Loucy (cell line): ENCODE data around the gene PTK6.

Experiments
- H2AFZ ChIP-seq: fragments of 200-600 bp; sonication (generic); 2 replicates; pipeline ENCODE4 v1.6.0; 2016; ENCODE audit warnings: antibody characterized with exemption, mild to moderate bottlenecking, low read length, moderate library complexity
- H3F3A ChIP-seq: fragments of 200-600 bp; 2 replicates; pipeline ENCODE4 v1.6.0; 2016; ENCODE audit warnings: antibody characterized with exemption, low read depth, mild to moderate bottlenecking
- H3K27me3 ChIP-seq: fragments of 200-600 bp; sonication (generic); 2 replicates; pipeline ENCODE4 v1.6.1; 2014; ENCODE audit warnings: low read length, mild to moderate bottlenecking; ENCODE audit not compliant: insufficient read depth, poor library complexity, severe bottlenecking
- H3K36me3 ChIP-seq: fragments of 200-600 bp; sonication (generic); 2 replicates; pipeline ENCODE4 v1.6.1; 2016; ENCODE audit warnings: low read length; ENCODE audit not compliant: insufficient read depth
- H3K4me1 ChIP-seq: fragments of 200-600 bp; sonication (generic); 2 replicates; pipeline ENCODE4 v1.5.1; 2014; ENCODE audit warnings: low read length, mild to moderate bottlenecking; ENCODE audit not compliant: insufficient read depth, poor library complexity, severe bottlenecking
- H3K4me2 ChIP-seq: fragments of 200-600 bp; sonication (generic); 2 replicates; pipeline ENCODE4 v1.6.0; 2014; ENCODE audit warnings: antibody characterized with exemption, low read length, low read depth, mild to moderate bottlenecking; ENCODE audit not compliant: poor library complexity, severe bottlenecking
- H3K4me3 ChIP-seq: fragments of 200-600 bp; sonication (generic); 2 replicates; pipeline ENCODE4 v1.5.1; 2014; ENCODE audit warnings: low read length, mild to moderate bottlenecking, mixed read lengths; ENCODE audit not compliant: poor library complexity, severe bottlenecking
- H3K79me2 ChIP-seq: fragments of 200-600 bp; sonication (generic); 2 replicates; pipeline ENCODE4 v1.6.1; 2014; ENCODE audit warnings: low read length; ENCODE audit not compliant: insufficient read depth
- H3K9ac ChIP-seq: fragments of 200-600 bp; sonication (generic); 2 replicates; pipeline ENCODE4 v1.6.0; 2014; ENCODE audit warnings: mild to moderate bottlenecking, low read depth, low read length, moderate library complexity; ENCODE audit not compliant: poor library complexity, severe bottlenecking
- H3K9me2 ChIP-seq: fragments of 200-600 bp; sonication (generic); replicated peaks from 2 replicates; pipeline ENCODE4 v1.6.1; 2016; ENCODE audit warnings: low read depth, low read length, mixed read lengths
- H3K9me3 ChIP-seq: fragments of 200-600 bp; sonication (generic); 2 replicates; pipeline ENCODE4 v1.6.1; 2014; ENCODE audit warnings: mild to moderate bottlenecking, antibody characterized with exemption, low read length, low read depth; ENCODE audit not compliant: insufficient read depth
- H4K20me1 ChIP-seq: fragments of 200-600 bp; sonication (generic); 2 replicates; pipeline ENCODE4 v1.6.0; 2014; ENCODE audit warnings: antibody characterized with exemption, low read length, mild to moderate bottlenecking; ENCODE audit not compliant: insufficient read depth, poor library complexity, severe bottlenecking
- EZH2phosphoT487 ChIP-seq: fragments of 200-600 bp; IDR thresholded peaks from 2 replicates; pipeline ENCODE4 v1.6.1; 2018; ENCODE audit warnings: antibody characterized with exemption, mild to moderate bottlenecking, moderate library complexity, borderline replicate concordance
- TF ChIP-seq, protein P1 (sequence below): fragments of 200-600 bp; sonication (generic); conservative IDR thresholded peaks from 2 replicates; pipeline ENCODE4 v1.5.1; 2014; ENCODE audit warnings: mild to moderate bottlenecking, antibody characterized with exemption, low read length

Gene PTK6

DNA sequence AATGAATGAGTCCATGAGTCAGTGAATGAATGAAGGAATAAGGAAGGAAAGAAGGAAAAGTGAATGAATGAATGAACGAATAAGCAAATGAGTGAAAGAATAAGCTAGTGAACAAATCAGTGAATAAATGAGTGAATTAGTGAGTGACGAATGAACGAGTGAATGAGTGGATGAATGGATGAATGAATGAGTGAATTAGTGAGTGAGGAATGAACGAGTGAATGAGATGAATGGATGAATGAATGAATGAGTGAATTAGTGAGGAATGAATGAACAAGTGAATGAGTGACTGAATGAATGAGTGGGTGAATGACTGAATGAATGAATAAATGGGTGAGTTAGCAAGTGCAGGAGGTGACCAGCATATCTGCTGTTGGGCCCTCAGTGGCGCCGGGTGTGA lies 6.6 kb upstream of the PTK6 start:
- H3K4me1 ChIP-seq: no peaks in the 10 kb centered on the region
- H3K9me3 ChIP-seq: no peaks in the 10 kb centered on the region
- H3K9ac ChIP-seq: no peak overlapping the region
- no peak overlapping the region for H3K4me2 ChIP-seq
- no peaks in the 10 kb centered on the region for H3F3A ChIP-seq
- no peaks in the 10 kb centered on the region for H3K27me3 ChIP-seq
- no peak overlapping the region for H3K4me3 ChIP-seq
- TF ChIP-seq, protein P1, sequence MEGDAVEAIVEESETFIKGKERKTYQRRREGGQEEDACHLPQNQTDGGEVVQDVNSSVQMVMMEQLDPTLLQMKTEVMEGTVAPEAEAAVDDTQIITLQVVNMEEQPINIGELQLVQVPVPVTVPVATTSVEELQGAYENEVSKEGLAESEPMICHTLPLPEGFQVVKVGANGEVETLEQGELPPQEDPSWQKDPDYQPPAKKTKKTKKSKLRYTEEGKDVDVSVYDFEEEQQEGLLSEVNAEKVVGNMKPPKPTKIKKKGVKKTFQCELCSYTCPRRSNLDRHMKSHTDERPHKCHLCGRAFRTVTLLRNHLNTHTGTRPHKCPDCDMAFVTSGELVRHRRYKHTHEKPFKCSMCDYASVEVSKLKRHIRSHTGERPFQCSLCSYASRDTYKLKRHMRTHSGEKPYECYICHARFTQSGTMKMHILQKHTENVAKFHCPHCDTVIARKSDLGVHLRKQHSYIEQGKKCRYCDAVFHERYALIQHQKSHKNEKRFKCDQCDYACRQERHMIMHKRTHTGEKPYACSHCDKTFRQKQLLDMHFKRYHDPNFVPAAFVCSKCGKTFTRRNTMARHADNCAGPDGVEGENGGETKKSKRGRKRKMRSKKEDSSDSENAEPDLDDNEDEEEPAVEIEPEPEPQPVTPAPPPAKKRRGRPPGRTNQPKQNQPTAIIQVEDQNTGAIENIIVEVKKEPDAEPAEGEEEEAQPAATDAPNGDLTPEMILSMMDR: no peak
- no peak for TF ChIP-seq EZH2phosphoT487
- H3K36me3 ChIP-seq: no peaks in the 10 kb centered on the region
- no peak overlapping the region for H2AFZ ChIP-seq
- no peaks in the 10 kb centered on the region for H3K79me2 ChIP-seq
- H3K9me2 ChIP-seq: no peaks in the 10 kb centered on the region
- no peaks in the 10 kb centered on the region for H4K20me1 ChIP-seq

DNA sequence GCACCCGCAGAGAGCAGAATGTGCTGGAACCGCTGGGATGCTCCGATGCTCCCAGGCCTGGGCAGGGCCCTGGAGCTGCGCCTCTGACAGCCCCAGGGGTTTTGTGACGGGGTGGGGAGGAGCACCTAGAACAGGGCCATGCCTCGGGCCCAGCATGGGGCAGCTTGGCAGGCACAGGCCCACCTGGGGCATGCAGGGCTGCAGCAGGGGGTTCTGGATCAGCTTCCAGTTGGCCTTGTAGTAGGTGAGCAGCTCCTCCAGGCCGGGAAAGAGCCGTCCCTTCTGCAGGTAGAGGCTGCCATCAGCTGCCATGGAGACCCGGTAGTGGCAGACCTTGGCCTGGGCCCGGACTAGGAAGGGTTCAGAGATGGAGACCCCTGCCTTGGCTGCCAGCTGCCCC lies 6.0 kb upstream of the PTK6 start:
- no peak overlapping the region for H3K4me2 ChIP-seq
- H3F3A ChIP-seq: no peaks in the 10 kb centered on the region
- no peak overlapping the region for H2AFZ ChIP-seq
- H3K9me2 ChIP-seq: no peaks in the 10 kb centered on the region
- no peaks in the 10 kb centered on the region for H3K27me3 ChIP-seq
- no peak overlapping the region for H3K9ac ChIP-seq
- peaks cover 4% of the 10 kb centered on the region for H3K4me1 ChIP-seq
- H3K4me3 ChIP-seq: no peak overlapping the region
- no peaks in the 10 kb centered on the region for H3K79me2 ChIP-seq
- H4K20me1 ChIP-seq: no peaks in the 10 kb centered on the region
- no peaks in the 10 kb centered on the region for H3K36me3 ChIP-seq
- TF ChIP-seq EZH2phosphoT487: no peak
- TF ChIP-seq, protein P1: no peak
- H3K9me3 ChIP-seq: no peaks in the 10 kb centered on the region

DNA sequence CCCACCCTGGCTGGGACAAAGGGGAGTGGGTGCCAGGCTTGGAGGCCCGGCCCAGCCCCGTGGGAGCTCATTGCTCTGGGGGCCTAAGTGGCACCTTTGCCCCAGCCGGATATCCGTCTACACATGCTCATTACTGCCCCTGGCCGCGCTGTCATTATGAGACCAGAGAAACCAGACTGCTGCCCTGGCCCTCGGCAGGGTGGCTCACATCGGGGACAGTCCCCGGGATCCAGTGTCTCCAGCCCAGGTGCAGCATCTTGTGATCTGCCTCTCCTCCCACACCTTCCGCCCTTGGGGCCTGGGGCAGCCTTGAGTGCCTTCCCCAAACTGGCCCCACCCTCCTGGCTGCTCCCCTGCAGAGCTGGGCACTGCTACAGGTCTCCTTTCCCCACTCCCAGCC lies 5.5 kb upstream of the PTK6 start:
- no peaks in the 10 kb centered on the region for H3K9me3 ChIP-seq
- no peak overlapping the region for H3K4me2 ChIP-seq
- TF ChIP-seq, protein P1: no peak
- TF ChIP-seq EZH2phosphoT487: no peak
- no peak overlapping the region for H3K4me3 ChIP-seq
- H3K27me3 ChIP-seq: no peaks in the 10 kb centered on the region
- H3K4me1 ChIP-seq: peaks cover 6% of the 10 kb centered on the region
- no peaks in the 10 kb centered on the region for H3K9me2 ChIP-seq
- no peaks in the 10 kb centered on the region for H4K20me1 ChIP-seq
- no peaks in the 10 kb centered on the region for H3K36me3 ChIP-seq
- no peaks in the 10 kb centered on the region for H3F3A ChIP-seq
- H3K79me2 ChIP-seq: no peaks in the 10 kb centered on the region
- H2AFZ ChIP-seq: no peak overlapping the region
- H3K9ac ChIP-seq: no peak overlapping the region
